Uterus (tissue), 2 donors: ENCODE measurements around the gene TIGAR.

Source experiments
- CTCF ChIP-seq, 4 experiments: fragments of 200-600 bp in 2 of 4; fragments of 450-650 bp in 2 of 4; sonication (generic) in 2 of 4; IDR thresholded peaks; one replicate each; pipeline ENCODE4 v1.5.1; 2016 to 2019; ENCODE audit warnings: antibody characterized with exemption in 4 of 4, mild to moderate bottlenecking in 2 of 4, moderate library complexity in 1 of 4
- POLR2A ChIP-seq, 2 donors: fragments of 450-650 bp; IDR thresholded peaks; one replicate each; pipeline ENCODE4 v1.6.1; 2016; ENCODE audit warnings: antibody characterized with exemption in 2 of 2, mild to moderate bottlenecking in 1 of 2, moderate library complexity in 1 of 2

GRCh38 chr12:4274396-4275015 lies 46.5 kb upstream of the TIGAR start:
- TF ChIP-seq CTCF (IDR thresholded peaks at IDR 0.05) (no peak), POLR2A (IDR thresholded peaks at IDR 0.05) (no peak)
